Stimulated activated CD8-positive, alpha-beta memory T cell treated with anti-CD3 and anti-CD28 coated beads, Interleukin-4, amount 100 ng/mL, for 1 hour (primary cell): ENCODE data around the gene CRMP1.

Source experiments
- DNase-seq, 2 donors: peaks; one replicate each; pipeline ENCODE4 v3.0.0-alpha.2; 2020; ENCODE audit warnings: low read depth in 2 of 2, low spot score in 1 of 2

Gene CRMP1

GRCh38 chr4:5893004-5893580 lies at the start of gene CRMP1:
CRMP1 (minus strand) TSS chr4:5893086; CDS start chr4:5892969, 117 bp downstream.
- DNase-seq, result no peak

DNA sequence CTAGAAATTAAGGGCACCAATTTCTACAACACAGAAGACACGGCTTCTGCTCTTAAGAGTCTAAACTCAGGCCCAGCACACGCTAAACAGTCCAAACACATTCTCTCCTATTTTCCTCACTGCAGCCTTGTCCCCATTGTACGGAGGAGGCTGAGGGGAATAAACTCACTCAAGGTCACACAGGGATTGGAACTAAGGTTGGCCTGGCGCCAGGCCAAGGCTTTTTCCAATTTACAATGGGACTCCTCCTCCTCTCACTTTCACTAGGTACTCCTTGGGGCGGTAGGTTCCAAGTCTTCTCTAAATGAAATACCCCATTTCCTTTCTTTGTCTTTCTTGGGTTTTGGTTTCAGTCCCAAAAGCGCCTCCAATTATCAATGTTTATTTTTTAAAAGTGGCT lies 48.7 kb upstream of the CRMP1 start:
- DNase-seq, result no peak

DNA sequence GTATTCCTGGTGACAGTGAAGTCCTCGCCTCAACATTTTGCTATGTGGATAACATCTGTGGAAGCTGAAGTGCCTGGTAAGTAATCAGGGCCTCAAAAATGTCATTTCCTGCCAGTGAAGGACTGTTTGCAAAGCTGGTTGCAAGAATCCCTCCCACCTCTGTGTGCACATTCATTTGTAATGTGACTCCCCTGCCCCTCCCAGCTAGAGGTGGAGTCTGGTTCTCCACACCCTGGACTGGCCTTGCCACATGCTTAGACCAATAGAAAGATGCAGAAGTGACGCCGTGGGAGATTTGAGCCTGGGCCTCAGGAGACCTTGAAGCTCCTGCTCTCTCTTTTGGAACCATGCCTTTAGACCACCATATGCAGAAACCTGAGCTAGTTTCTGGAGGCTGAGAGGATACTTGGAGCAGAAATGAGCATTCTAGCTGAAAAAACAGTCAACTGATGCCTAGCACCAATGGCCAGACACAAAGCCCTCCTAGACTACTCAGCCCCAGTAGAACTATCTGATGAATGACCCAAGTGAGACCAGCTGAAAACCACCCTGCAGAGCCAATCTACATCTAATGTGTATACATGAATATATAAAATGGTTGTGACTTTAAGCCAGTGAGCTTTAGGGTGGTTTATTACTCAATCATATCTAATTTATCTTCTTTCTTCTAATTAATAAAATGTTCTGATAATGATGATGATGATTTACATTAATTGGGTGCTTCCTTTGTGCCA lies 47.8 kb upstream of the CRMP1 start:
- DNase-seq, result no peak

GRCh38 chr4:5933996-5934831 lies 41.3 kb upstream of the CRMP1 start:
- no peak for DNase-seq

DNA sequence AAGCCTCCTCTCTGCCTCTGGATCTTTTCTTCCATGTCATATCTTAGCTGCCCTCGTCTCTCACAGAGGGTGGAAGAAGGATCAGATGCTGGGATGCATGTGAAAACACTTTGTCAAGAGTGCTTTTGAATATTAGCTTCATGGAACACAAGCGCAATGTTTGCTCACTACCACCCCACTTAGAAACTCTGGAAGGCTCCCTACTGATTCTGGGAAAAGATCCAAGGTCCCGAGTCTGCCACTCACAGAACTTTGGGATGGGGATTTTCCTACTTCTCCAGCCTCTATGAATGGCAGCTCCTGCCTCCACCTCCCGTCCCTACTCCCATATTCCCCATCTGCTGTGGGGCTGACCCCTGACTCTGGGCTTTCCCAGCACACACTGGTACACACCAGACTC lies 40.2 kb upstream of the CRMP1 start:
- DNase-seq, result no peak

DNA sequence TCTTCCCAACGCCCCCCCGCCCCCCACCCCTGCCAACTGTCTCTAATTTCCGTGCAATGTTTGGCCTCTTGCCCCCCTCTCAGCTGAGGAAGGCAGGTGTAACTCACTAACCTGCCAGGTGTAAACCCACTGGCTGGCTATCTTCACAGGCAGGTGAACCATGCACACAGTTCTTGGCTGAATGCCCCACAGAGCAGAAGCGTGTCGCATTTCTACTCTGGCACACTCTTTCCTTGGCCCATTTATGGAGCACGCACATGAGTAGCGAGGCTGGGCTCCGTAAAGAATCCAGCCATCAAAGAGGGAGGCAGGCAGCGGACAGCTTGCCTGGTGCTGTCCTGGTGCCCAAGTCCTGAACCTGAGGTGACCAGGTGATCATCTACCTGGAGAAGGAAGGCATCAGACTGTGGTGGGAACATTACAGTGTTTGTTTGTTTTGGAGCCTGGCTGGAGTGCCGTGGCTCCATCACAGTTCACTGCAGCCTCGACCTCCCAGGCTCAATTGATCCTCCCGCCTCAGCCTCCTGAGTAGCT lies 39.2 kb upstream of the CRMP1 start:
- DNase-seq, result no peak

GRCh38 chr4:5931526-5931925 lies 38.6 kb upstream of the CRMP1 start:
- DNase-seq, result no peak

GRCh38 chr4:5930876-5931275 lies 38.0 kb upstream of the CRMP1 start:
- DNase-seq, result no peak

DNA sequence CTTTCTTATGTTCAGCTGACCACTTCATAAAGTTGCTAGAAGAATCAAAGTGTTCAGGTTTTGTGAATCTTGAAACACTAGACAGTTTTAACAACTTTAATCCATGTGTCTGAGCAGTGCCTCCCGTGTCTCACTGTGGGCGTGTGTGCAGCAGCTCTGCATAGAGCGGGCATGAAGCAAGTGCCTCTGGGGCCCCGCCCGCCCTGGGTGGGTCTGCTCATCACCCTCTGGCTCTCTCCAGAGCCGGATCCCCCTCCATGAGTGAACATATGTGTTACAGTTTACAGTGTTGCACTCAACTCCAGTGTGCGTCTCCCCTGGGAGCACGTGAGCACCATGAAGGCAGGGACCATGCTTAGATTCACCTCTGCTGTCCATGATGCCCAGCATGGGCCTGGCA lies 37.6 kb upstream of the CRMP1 start:
- no peak for DNase-seq

- no peak for DNase-seq
Observed at GRCh38 chr4:5928844-5929420, 36.0 kb upstream of the CRMP1 start.

- DNase-seq, result no peak
Observed at GRCh38 chr4:5928274-5928673, 35.4 kb upstream of the CRMP1 start.

DNA sequence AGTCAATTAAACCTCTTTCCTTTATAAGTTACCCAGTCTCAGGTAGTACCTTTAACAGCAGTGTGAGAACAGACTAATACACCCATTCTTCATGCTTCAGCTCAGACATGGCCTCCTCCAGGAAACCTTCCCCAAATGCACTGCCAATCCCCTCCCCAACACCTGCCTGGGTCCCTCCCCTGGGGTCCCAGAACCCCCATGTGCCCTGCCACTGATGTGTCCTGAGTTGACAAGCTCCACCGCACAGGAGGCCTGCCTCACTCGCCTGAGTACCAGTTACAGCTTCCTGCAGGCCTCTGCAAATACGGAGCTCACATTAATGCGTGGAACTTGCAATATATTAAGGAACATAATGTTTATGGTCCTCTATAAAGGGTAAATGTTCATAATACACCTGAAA lies 34.9 kb upstream of the CRMP1 start:
- no peak for DNase-seq

DNA sequence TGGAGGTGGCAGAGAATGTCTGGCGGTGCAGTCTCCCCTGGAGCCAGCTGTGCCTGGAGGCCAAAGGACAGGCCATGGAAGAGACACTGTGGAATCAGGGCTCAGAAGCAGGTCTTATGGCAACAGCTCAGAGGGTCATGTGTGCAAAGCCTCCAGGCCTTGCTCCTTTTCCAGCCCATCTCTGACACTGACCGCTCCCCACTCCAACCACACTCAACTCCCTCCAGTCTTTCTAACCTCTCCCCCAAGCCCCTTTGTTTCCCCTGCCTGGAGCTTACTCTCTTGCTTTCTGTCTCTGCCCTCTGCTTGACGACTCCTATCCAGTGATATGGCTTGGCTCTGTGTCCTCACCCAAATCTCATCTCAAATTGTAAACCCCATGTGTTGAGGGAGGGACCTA lies 34.2 kb upstream of the CRMP1 start:
- no peak for DNase-seq

DNA sequence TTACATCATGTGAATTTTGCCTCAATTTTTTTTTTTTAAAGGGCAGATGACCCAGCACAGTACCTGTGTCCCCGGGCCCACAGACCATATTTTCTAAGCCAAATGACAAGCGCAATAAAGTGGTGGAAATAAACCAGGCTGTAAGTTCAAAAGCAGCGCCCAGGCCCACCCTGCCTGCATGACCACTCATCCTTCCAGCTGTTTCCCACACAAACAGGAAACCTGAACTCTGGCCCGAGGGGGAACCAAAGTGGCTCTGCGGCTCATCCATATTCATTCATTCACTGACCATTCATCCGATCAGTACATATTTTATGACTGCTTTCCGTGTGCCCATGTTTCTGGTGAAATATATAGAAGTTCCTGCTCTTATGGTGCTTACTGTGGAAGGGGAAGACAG lies 33.7 kb upstream of the CRMP1 start:
- no peak for DNase-seq

GRCh38 chr4:5925419-5926200 lies 32.7 kb upstream of the CRMP1 start:
- no peak for DNase-seq

GRCh38 chr4:5924461-5925125 lies 31.7 kb upstream of the CRMP1 start:
- no peak for DNase-seq

DNA sequence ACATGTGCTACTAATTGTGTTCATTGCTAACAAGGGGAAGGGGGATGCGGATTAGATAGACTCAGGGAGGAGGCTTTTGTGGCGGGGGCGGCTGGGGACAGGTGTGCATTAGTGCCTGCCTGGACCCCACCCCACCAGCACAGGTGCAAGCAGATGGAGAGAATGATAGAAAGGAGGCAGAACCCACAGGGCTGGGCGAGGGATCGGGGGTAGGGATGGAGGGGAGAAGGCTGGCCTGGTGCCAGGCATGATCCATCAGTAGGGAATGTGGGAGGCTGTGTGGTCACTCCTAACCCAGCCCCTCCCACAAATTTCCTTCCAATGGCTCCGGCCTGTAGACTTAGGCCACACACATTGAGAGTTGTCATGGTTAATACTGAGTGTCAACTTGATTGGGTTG lies 30.5 kb upstream of the CRMP1 start:
- DNase-seq, result no peak

DNA sequence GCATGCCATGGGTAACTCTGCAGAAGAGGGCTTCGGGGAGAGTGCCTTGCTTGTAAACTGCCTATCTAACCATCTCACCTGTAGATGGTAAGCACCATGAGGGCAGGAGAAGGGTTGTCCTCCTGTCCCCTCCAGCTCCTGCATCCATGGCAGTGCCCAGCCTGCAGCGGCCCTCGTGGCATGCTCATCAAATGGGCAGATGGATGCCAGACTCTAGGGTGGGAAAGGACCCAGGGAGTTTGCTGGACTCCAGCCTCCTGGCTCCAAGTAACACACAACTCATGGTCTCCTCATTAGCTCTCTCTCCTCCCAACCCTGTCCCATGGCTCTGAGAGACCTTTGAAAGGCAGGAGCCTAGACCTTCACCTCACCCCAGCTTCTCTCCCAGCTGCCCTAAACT lies 29.7 kb upstream of the CRMP1 start:
- DNase-seq, result no peak

GRCh38 chr4:5921981-5922380 lies 29.1 kb upstream of the CRMP1 start:
- no peak for DNase-seq
